Renal cortex interstitium (tissue), 11 donors: ENCODE data around the gene ERLEC1. TPM values are rescaled to one million over a fixed set of nuclear protein-coding genes. Genes with fewer than 3 reads are reported as not detected.

Source experiments
- DNase-seq, 11 donors: peaks; one replicate each; pipeline ENCODE4 v3.0.0-alpha.2; 2013; ENCODE audit warnings: low read depth in 9 of 11, low spot score in 4 of 11; ENCODE audit errors: extremely low read depth in 1 of 11
- polyA plus RNA-seq, 3 donors: library from polyadenylated mRNA; unstranded; fragments of 120-200 nt; gene quantifications; one replicate each; pipeline ENCODE4 v1.2.1, GENCODE V29; 2013; ENCODE audit not compliant: insufficient read length in 3 of 3

Gene ERLEC1
- polyA plus RNA-seq, 3 donors = 64.1 to 72.0 (median 67.2) TPM

- peak in 8 of 11 donors; percentile 5 to 41 (median 20) for DNase-seq
Observed at GRCh38 chr2:53859206-53860181, 72.7 kb downstream of the ERLEC1 start, which contains the start of gene GPR75. TSS of gene GPR75 (minus strand) at chr2:53859967. CDS start at chr2:53854756, 5,211 bp downstream.

DNA sequence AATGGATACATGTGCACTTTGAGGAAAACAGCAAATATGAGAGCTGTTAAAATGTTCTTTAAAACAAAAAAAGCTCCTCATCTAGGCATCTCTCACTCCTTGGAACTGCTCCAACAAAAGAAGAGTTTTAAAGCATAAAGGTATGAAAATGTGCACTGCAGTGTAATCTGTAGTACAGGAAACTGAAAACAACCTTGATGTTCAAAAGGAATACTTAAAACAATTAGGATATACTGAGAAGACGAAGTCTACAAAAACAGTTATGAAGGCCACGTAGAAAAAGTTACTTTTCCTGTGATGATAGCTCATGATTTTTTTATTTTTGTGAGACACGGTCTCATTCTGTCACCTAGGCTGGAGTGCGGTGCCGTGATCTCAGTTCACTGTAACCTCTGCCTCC lies 75.0 kb downstream of the ERLEC1 start:
- DNase-seq = no peak

- DNase-seq = no peak
Observed at GRCh38 chr2:53863538-53864227, 76.8 kb downstream of the ERLEC1 start.

GRCh38 chr2:53865264-53865663 lies 78.4 kb downstream of the ERLEC1 start:
- no peak for DNase-seq

GRCh38 chr2:53865962-53866361 lies 79.1 kb downstream of the ERLEC1 start:
- DNase-seq = no peak

- no peak for DNase-seq
Observed at GRCh38 chr2:53867169-53867568, 80.3 kb downstream of the ERLEC1 start.

- no peak for DNase-seq
Observed at GRCh38 chr2:53867773-53868172, 80.9 kb downstream of the ERLEC1 start.

Other genes starting within 250 kb of the ERLEC1 start
- 1 to 10 TPM; 3.9 to 5.5 (median 4.9) TPM for gene CHAC2, start 19.2 kb upstream of the ERLEC1 start, polyA plus RNA-seq
- gene ASB3, start 91 bp upstream of the ERLEC1 start, polyA plus RNA-seq = 10 to 100 TPM; 26.6 to 33.4 (median 29.3) TPM
- gene GPR75, start 72.9 kb downstream of the ERLEC1 start, polyA plus RNA-seq = 1 to 10 TPM; 2.1 to 3.4 (median 2.5) TPM
- gene PSME4, start 183.9 kb downstream of the ERLEC1 start, polyA plus RNA-seq = 10 to 100 TPM; 55.1 to 67.3 (median 64.1) TPM